T follicular helper cell (primary cell): ENCODE results near the gene DPM3.
A peak's percentile ranks its signal among the peaks of the same experiment; 100 is the strongest.
"Not testable (repeated sequence)": the region's sequence is repeated elsewhere in the genome, so short reads cannot be mapped to it uniquely, and the experiment has no call there.

Experiments used
- DNase-seq: peaks from one replicate; pipeline ENCODE4 v3.0.0-alpha.2; 2020; ENCODE audit warnings: low read depth

Gene DPM3

GRCh38 chr1:155158991-155159390 lies 18.7 kb upstream of the DPM3 start:
- DNase-seq: no peak

DNA sequence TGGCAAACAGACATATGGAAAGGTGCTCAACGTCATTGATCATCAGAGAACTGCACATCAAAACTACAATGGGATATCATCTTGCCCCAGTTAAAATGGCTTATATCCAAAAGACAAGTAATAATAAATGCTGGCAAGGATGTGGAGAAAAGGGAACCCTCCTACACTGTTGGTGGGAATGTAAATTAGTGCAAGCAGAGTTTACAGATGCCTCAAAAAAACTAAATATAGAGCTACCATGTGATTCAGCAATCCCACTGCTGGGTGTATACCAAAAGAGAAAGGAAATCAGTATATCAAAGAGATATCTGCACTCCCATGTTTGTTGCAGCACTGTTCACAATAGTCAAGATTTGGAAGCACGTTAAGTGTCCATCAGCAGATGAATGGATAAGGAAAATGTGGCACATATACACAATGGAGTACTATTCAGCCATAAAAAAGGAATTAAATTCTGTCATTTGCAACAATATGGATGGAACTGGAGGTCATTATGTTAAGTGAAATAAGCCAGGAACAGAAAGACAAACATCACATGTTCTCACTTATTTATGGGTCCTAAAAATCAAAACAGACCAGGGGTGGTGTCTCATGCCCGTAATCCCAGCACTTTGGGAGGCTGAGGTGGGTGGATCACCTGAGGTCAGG lies 15.8 kb upstream of the DPM3 start:
- DNase-seq: not testable (repeated sequence)

- no peak for DNase-seq
These were observed 5.2 kb upstream of the DPM3 start for GRCh38 chr1:155145491-155145890.

- DNase-seq: no peak
These were observed 1.4 kb upstream of the DPM3 start for GRCh38 chr1:155141749-155142148.

GRCh38 chr1:155140630-155140953 lies 261 bp upstream of the DPM3 start:
- DNase-seq: no peak

GRCh38 chr1:155137154-155137949 lies 3.0 kb downstream of the DPM3 start:
- no peak for DNase-seq

DNA sequence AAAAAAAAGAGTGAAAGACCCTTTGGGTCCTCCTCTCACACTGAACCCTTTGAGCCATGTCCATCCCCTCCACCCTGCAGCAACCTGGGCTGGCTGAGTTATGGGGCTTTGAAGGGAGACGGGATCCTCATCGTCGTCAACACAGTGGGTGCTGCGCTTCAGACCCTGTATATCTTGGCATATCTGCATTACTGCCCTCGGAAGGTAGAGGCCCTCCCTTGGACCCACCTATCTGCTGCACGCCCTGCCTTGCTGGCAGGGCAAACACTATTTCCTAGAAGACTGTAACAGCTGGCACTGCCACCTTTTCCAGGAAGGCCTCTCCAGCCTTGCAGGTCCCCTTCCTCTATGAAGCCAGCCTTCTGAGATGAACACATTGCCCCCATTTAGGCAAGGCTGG lies 3.6 kb downstream of the DPM3 start:
- DNase-seq: no peak

- peak; percentile 87 for DNase-seq
These were observed 4.8 kb downstream of the DPM3 start, which contains the start of gene SLC50A1 for GRCh38 chr1:155135415-155136028. SLC50A1 (plus strand) TSS chr1:155135852; CDS start chr1:155135912, 60 bp downstream.

GRCh38 chr1:155134880-155135414 lies 5.4 kb downstream of the DPM3 start:
- DNase-seq: no peak

- DNase-seq: no peak
These were observed 6.0 kb downstream of the DPM3 start for GRCh38 chr1:155134322-155134721.

DNA sequence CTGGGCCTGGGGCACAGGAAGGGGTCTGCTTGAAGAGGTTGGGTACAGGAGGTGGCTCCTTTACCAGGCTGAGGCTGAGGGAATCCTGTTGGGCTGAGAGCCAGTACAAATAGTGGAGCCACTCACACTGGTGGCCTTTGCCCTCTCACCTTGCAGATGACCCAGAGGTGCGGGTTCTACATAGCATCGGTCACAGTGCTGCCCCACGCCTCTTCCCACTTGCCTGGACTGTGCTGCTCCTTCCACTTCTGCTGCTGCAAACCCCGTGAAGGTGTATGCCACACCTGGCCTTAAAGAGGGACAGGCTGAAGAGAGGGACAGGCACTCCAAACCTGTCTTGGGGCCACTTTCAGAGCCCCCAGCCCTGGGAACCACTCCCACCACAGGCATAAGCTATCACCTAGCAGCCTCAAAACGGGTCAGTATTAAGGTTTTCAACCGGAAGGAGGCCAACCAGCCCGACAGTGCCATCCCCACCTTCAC lies 6.5 kb downstream of the DPM3 start:
- DNase-seq: no peak

DNA sequence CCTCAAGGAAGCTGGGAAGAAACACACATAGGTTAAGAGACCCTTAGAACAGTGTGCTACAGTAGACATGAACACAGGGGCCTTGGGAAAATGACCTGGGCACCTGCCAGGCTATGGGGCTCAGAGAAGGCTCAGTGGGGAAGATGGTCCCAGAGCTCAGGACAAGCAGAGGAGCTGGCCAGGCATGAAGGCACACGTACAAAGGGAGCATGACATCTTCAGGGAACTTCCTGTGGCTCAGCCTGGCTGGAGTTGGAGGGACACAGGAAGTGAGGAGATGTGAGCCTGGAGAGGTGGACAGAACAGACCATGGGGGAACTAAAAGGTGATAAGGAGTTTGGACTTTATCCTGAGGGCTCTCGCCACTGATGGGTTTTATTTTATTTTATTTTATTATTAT lies 8.5 kb downstream of the DPM3 start:
- DNase-seq: no peak

DNA sequence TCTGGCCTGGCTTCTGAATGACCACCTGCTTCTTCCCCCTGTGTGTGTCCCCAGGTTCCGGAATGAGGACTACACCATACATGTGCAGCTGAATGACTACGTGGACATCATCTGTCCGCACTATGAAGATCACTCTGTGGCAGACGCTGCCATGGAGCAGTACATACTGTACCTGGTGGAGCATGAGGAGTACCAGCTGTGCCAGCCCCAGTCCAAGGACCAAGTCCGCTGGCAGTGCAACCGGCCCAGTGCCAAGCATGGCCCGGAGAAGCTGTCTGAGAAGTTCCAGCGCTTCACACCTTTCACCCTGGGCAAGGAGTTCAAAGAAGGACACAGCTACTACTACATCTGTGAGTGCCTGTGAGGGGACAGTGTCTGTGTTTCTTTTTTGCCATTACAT lies 9.0 kb downstream of the DPM3 start:
- DNase-seq: no peak

GRCh38 chr1:155130272-155131006 lies 9.9 kb downstream of the DPM3 start:
- no peak for DNase-seq

DNA sequence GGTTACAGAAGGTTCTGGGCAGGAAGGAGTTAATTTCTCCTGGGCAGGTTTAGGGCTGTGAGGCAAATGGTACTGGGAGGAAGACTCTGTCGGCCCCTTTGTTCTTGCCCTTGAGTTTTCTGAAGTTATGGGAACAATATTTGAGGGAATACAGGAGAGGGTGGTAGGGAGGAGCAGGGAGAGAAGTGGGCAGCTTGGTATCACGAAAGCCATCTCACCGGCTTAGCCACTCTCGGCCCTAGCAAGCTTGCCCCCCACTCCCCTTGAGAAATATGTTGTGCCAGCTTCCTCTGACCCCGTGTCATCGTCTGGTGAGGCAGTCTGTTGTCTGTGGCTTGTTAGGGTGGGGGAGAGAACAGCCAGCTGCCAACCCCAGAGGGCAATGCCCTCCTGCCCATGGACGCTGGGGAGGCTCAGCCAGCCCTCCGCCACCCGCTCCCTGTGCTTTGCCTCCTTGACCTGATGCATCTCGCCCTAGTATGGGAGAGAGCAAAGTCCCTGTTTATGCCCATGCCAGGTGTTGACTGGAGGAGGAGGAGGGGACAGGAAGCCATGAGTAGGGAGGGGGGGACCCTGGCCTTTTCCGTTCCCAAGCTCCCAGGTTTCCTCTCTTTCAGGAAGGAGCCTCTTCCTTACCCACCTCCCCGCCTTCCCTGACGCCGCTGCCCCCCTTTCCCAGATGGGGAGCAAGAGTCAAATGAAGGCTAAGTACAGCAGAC lies 11.4 kb downstream of the DPM3 start:
- no peak for DNase-seq

DNA sequence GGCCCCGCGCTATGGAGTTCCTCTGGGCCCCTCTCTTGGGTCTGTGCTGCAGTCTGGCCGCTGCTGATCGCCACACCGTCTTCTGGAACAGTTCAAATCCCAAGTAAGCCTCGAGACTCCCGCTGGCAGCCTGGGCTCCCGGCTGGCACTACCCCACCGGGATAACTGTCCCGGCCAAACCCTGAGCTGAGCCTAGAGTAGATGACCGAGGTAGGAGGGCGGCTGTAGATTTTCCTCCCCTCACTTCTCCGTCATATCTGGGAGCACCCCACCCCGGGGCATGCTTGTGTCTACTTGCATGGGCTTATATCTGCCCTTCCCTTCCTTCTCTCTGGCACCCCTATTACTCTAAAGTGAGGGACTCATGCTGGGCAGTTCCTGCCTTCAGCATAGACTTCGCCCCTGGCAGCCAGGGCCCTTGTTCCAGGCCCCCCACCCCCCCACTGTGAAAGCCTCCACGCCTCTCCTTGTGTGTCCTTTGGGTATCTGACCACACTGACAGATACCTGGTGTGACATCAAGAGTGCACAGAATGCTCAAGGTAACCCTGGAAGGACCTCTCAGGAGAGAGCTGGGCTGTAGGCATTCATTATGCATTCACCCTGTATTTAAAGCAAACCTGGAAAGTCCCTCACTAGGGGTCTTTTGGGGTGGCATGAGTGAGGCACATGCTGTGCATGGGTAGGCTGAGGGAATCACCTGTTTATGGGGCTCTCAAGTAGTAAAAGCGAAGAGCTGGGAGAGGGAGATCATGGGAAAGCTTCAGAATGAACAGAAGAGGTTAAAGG lies 12.2 kb downstream of the DPM3 start:
- DNase-seq: no peak

DNA sequence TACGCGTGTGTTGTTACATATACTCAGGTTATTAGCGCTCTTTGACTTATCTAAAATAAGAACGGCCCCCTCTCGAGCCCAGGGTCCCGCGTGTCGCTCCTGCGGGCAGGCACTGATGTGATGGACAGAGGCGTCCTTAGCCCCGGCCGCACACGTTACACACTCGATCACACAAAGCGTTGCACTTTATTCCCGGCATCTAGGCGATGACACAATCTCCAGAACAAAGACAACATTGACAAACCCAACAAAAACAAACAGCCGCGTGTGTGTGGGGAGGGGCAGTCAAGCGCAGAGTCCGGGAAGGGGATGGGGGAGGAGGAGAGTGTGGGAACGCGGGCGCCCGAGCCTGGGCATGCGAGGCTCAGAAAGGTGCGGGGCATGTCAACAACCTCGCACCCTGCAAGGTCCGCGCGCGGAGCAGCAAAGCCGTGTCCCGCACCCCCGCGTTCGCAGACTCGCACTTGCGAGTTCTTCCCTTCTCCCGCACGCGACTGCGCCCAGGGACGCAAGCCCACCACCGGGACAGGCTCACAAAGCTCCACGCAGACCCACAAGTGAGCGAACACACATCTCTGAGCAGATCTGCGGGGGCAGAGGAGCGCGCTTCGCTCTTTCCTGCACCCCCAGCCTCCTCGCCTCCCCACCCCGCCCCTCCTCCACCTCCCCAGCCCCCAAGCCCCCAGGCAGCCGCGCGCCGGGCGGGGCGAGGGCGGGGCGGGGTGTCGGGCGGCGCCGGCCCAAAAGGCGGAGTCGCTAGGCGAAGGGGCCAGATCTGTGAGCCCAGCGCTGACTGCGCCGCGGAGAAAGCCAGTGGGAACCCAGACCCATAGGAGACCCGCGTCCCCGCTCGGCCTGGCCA lies 13.0 kb downstream of the DPM3 start, which contains the start of gene EFNA1:
Gene EFNA1, plus strand, starts transcription at position 772 of the 862 bp plus-strand sequence. CDS start 102 bp downstream, outside the sequence.
- DNase-seq: peak; percentile 27

GRCh38 chr1:155126556-155127104 lies 13.7 kb downstream of the DPM3 start:
- no peak for DNase-seq

DNA sequence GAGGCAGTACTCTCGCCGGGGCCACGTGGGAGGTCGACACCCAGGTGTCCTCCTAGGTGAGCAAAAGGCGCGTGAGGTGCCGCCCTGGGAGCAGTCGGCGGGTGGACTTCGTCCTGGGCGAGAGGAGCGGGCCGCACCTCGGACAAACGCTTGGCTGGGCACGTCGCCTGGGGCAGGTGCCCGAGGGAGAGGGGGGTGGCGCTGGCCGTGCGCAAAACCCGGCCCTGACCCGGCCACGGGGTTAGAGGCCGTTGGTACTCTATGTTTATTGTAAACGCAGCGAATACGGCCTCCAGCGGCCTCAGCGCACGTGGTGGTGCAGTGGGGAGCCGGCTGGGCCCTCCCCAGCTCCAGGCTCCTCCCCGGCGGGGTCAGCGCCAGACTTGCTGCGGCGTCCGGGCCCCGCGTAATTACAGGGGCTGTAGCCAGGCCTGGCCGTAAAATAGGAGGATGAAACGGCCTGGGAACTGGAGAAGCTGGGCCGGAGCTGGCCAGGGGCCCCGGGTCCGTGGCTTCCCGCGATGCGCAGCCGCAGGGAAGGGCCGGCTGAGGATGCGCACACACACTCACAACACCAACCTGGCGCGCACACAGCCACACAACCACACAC lies 14.3 kb downstream of the DPM3 start:
- DNase-seq: no peak
